ENCODE data around the gene ITGA2B.
"Not testable (repeated sequence)": the region's sequence is repeated elsewhere in the genome, so short reads cannot be mapped to it uniquely, and the experiment has no call there.

Gene ITGA2B

GRCh38 chr17:44389281-44389680 lies at the start of gene ITGA2B:
ITGA2B (minus strand) TSS chr17:44389649; CDS start chr17:44389473, 176 bp downstream.
- no peak for DNase-seq (ENCODE audit: low spot score)

- DNase-seq (ENCODE audit: low spot score): no peak
Measured at GRCh38 chr17:44439168-44439567, 49.7 kb upstream of the ITGA2B start.

- DNase-seq (ENCODE audit: low spot score): peak; percentile 2
Measured at GRCh38 chr17:44438636-44439035, 49.2 kb upstream of the ITGA2B start.

- DNase-seq (ENCODE audit: low spot score): no peak
Measured at GRCh38 chr17:44436336-44436735, 46.9 kb upstream of the ITGA2B start.

- DNase-seq (ENCODE audit: low spot score): no peak
Measured at GRCh38 chr17:44432254-44433157, 43.1 kb upstream of the ITGA2B start.

- DNase-seq (ENCODE audit: low spot score): no peak
Measured at GRCh38 chr17:44424828-44425461, 35.5 kb upstream of the ITGA2B start.

GRCh38 chr17:44417553-44417952 lies 28.1 kb upstream of the ITGA2B start:
- no peak for DNase-seq (ENCODE audit: low spot score)

GRCh38 chr17:44416558-44417289 lies 27.3 kb upstream of the ITGA2B start:
- no peak for DNase-seq (ENCODE audit: low spot score)

- DNase-seq (ENCODE audit: low spot score): no peak
Measured at GRCh38 chr17:44414394-44415155, 25.1 kb upstream of the ITGA2B start.

GRCh38 chr17:44409309-44410028 lies 20.0 kb upstream of the ITGA2B start:
- no peak for DNase-seq (ENCODE audit: low spot score)

GRCh38 chr17:44408786-44409185 lies 19.3 kb upstream of the ITGA2B start:
- DNase-seq (ENCODE audit: low spot score): no peak

GRCh38 chr17:44402564-44403172 lies 13.2 kb upstream of the ITGA2B start:
- no peak for DNase-seq (ENCODE audit: low spot score)

- no peak for DNase-seq (ENCODE audit: low spot score)
Measured at GRCh38 chr17:44400226-44400847, 10.9 kb upstream of the ITGA2B start.

GRCh38 chr17:44398692-44399691 lies 9.5 kb upstream of the ITGA2B start:
- no peak for DNase-seq (ENCODE audit: low spot score)

- no peak for DNase-seq (ENCODE audit: low spot score)
Measured at GRCh38 chr17:44397479-44398440, 8.3 kb upstream of the ITGA2B start.

- DNase-seq (ENCODE audit: low spot score): no peak
Measured at GRCh38 chr17:44396946-44397345, 7.5 kb upstream of the ITGA2B start.

- DNase-seq (ENCODE audit: low spot score): no peak
Measured at GRCh38 chr17:44394833-44395232, 5.4 kb upstream of the ITGA2B start.

- not testable (repeated sequence) for DNase-seq (ENCODE audit: low spot score)
Measured at GRCh38 chr17:44394112-44394511, 4.7 kb upstream of the ITGA2B start.
